ENCODE data around the gene ADCK1. TPM values are rescaled to one million over a fixed set of nuclear protein-coding genes. Genes with fewer than 3 reads are reported as not detected.

Gene ADCK1
- total RNA-seq, 1 experiment from 2014 or later = 5.7 TPM

DNA sequence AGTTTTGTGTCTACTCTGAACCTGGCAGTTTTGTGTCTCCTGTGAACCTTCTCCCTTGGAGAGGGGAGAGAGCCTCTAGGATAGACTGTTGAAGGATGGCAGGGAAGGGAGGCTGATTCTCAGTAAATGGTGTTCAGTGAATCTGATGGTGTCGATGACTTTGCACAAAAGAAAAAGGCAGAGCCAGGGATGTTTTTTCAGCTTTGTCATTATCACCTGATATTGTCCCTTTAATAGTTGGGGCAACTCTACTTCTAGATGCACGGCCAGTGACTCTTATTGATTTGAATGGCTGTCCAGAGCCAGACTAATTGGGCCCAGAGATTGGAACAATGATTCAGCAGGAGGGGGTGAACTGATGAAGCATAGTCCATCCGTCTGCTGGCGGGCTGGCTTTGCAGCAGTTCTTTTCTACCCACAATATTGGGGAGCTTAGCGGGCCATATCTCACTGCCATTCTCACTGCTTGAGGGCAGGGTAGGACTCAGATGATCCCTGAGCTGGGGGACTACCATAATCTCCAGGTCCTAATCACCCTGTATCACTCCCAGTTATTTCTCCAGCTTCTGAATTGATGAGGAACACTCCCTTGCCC is 93.1 kb downstream of the ADCK1 start:
- Histone ChIP-seq H3K9me2 (replicated peaks; ENCODE audit: low read length) (no peaks in the 10 kb centered on the region), H3K4me3 (ENCODE audit: low read length) (no peak overlapping the region), H3K27me3 (ENCODE audit: low read length) (no peaks in the 10 kb centered on the region), H3K27ac (ENCODE audit: low read length) (no peak overlapping the region), H3K36me3 (ENCODE audit: low read depth, low read length) (no peaks in the 10 kb centered on the region; the same call in 1 of the 2 replicates), H3K9me3 (ENCODE audit: low read length) (no peaks in the 10 kb centered on the region), H2AFZ (ENCODE audit: low read length) (no peak overlapping the region), H3K4me2 (ENCODE audit: low read length) (no peak overlapping the region), H4K20me1 (ENCODE audit: low read length) (no peaks in the 10 kb centered on the region), H3F3A (ENCODE audit: low read length, unreplicated experiment) (no peaks in the 10 kb centered on the region), H3K4me1 (ENCODE audit: insufficient read depth, low read length) (no peaks in the 10 kb centered on the region), H3K79me2 (ENCODE audit: low read length) (no peaks in the 10 kb centered on the region), H3K9ac (ENCODE audit: low read length) (no peak overlapping the region)
- TF ChIP-seq EZH2phosphoT487 (IDR thresholded peaks at IDR 0.05; ENCODE audit: borderline replicate concordance, low read length) = no peak
- intact Hi-C loops (cut with micrococcal nuclease) = no loop called here
- ATAC-seq (no peak), DNase-seq (no peak)
- ChIA-PET CTCF (no interaction called here), POLR2A (ENCODE audit: unreplicated experiment) (no interaction called here)
- BruUV-seq (replicated peaks) = no TSS peak

DNA sequence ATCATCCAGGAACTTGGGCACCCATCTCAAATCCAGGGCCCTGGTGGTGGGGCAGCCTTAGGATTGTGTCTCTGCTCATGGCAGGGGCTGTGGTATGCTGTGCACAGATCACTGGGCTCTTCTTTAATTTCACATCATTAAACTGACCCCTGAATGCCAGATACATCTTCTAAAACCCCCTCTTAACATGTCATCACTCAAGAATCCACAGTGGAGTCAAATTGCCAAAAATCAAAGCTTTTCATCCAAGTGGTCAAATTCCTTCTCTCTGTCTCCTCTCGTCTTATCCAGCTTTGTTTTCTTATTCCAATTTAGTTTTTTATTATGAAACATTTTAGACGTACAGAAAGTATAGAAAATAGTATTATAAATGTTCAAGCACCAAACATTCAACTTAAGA is 97.5 kb downstream of the ADCK1 start:
- intact Hi-C loops (cut with micrococcal nuclease) = no loop called here
- POLR2A ChIA-PET (ENCODE audit: unreplicated experiment) = no interaction called here
- no peak for ATAC-seq

DNA sequence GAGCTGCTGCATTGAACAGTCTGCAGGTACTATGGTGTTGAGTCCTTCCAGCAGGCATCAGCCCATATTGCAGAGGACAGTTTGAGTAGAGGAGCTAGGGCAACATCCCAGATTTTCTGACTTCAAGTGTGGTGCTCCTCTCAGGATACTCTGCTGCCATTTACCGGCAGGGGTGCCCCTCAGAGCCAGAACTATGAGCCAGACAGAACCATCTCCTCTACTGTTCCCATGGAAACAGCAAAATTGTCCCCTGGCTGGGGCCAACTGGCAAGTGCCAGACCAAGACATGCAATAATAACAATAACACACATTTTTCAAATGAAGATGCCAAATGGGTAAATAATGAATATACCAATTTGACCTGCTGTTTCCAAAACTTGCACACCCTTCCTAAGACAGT is 102.9 kb downstream of the ADCK1 start:
- Histone ChIP-seq H3K9ac (ENCODE audit: low read length) (no peak overlapping the region), H3K9me2 (replicated peaks; ENCODE audit: low read length) (no peaks in the 10 kb centered on the region), H3K4me3 (ENCODE audit: low read length) (no peak overlapping the region), H3K36me3 (ENCODE audit: low read depth, low read length) (no peaks in the 10 kb centered on the region), H3K27me3 (ENCODE audit: low read length) (no peaks in the 10 kb centered on the region), H2AFZ (ENCODE audit: low read length) (no peak overlapping the region), H3K79me2 (ENCODE audit: low read length) (no peaks in the 10 kb centered on the region), H3K4me1 (ENCODE audit: insufficient read depth, low read length) (no peaks in the 10 kb centered on the region), H3K9me3 (ENCODE audit: low read length) (no peaks in the 10 kb centered on the region), H3K27ac (ENCODE audit: low read length) (no peak overlapping the region), H3K4me2 (ENCODE audit: low read length) (no peak overlapping the region), H4K20me1 (ENCODE audit: low read length) (no peaks in the 10 kb centered on the region), H3F3A (ENCODE audit: low read length, unreplicated experiment) (no peaks in the 10 kb centered on the region)
- CTCF ChIA-PET = no interaction called here
- no TSS peak for BruUV-seq (replicated peaks)
- TF ChIP-seq, protein P1, sequence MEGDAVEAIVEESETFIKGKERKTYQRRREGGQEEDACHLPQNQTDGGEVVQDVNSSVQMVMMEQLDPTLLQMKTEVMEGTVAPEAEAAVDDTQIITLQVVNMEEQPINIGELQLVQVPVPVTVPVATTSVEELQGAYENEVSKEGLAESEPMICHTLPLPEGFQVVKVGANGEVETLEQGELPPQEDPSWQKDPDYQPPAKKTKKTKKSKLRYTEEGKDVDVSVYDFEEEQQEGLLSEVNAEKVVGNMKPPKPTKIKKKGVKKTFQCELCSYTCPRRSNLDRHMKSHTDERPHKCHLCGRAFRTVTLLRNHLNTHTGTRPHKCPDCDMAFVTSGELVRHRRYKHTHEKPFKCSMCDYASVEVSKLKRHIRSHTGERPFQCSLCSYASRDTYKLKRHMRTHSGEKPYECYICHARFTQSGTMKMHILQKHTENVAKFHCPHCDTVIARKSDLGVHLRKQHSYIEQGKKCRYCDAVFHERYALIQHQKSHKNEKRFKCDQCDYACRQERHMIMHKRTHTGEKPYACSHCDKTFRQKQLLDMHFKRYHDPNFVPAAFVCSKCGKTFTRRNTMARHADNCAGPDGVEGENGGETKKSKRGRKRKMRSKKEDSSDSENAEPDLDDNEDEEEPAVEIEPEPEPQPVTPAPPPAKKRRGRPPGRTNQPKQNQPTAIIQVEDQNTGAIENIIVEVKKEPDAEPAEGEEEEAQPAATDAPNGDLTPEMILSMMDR (conservative IDR thresholded peaks at IDR 0.05; ENCODE audit: low read depth, low read length) = no peak
- no peak for TF ChIP-seq EZH2 (IDR thresholded peaks at IDR 0.05; ENCODE audit: low read length, unreplicated experiment)
- TF ChIP-seq EZH2phosphoT487 (IDR thresholded peaks at IDR 0.05; ENCODE audit: borderline replicate concordance, low read length) = no peak
- no peak for ATAC-seq
- intact Hi-C loops (cut with micrococcal nuclease) = no loop called here
- POLR2A ChIA-PET (ENCODE audit: unreplicated experiment) = interaction anchor here (0.5 kb wide), 1 partner anchor 10 kb away, joined by 3 read pairs; no protein-coding TSS in a partner anchor
- no peak for DNase-seq

More for the DNA sequence above, 97.5 kb downstream of the ADCK1 start:
- Histone ChIP-seq H3K36me3 (ENCODE audit: low read depth, low read length) (no peaks in the 10 kb centered on the region), H3K9ac (ENCODE audit: low read length) (no peak overlapping the region), H4K20me1 (ENCODE audit: low read length) (no peaks in the 10 kb centered on the region), H2AFZ (ENCODE audit: low read length) (no peak overlapping the region), H3K4me1 (ENCODE audit: insufficient read depth, low read length) (no peaks in the 10 kb centered on the region), H3K9me2 (replicated peaks; ENCODE audit: low read length) (no peaks in the 10 kb centered on the region), H3K4me2 (ENCODE audit: low read length) (no peak overlapping the region), H3K9me3 (ENCODE audit: low read length) (no peaks in the 10 kb centered on the region), H3K79me2 (ENCODE audit: low read length) (no peaks in the 10 kb centered on the region), H3K27ac (ENCODE audit: low read length) (no peak overlapping the region), H3K27me3 (ENCODE audit: low read length) (no peaks in the 10 kb centered on the region), H3F3A (ENCODE audit: low read length, unreplicated experiment) (no peaks in the 10 kb centered on the region), H3K4me3 (ENCODE audit: low read length) (no peak overlapping the region)
- BruUV-seq (replicated peaks) = no TSS peak
- CTCF ChIA-PET = no interaction called here
- TF ChIP-seq EZH2 (IDR thresholded peaks at IDR 0.05; ENCODE audit: low read length, unreplicated experiment) = no peak
- no peak for TF ChIP-seq EZH2phosphoT487 (IDR thresholded peaks at IDR 0.05; ENCODE audit: borderline replicate concordance, low read length)
- TF ChIP-seq, protein P1 (conservative IDR thresholded peaks at IDR 0.05; ENCODE audit: low read depth, low read length) = no peak
- DNase-seq = no peak
